ENCODE results near the gene TBC1D17.

DNA sequence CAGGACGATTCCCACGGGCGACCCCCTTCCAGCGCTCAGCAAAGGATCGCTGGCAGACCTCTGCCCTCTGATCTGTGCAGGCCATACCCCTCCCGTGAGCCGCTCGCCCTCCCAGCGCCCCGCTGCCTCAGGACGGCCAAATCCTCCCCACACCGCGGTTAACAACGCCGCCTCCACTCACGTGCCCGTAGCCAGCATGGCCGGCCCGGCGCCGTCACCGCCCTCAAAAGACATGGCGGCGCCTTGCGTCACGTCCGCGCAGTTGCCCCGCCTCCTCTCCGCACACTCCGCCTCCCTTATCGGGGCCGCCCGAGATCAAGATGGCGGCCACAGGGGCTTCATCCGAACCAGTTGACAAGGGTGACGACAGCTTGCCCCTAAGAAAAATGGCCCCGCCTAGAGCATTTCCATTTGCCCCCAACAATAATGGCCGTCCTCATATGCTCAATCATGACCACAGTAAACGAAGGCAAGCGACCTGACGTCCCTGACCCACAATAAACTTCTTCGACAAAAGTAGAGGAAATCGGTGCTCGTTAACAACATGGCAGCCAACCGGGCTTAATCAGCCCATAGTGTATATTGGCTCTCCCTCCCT is 981 bp upstream of the TBC1D17 start:
- TF ChIP-seq, protein P1, sequence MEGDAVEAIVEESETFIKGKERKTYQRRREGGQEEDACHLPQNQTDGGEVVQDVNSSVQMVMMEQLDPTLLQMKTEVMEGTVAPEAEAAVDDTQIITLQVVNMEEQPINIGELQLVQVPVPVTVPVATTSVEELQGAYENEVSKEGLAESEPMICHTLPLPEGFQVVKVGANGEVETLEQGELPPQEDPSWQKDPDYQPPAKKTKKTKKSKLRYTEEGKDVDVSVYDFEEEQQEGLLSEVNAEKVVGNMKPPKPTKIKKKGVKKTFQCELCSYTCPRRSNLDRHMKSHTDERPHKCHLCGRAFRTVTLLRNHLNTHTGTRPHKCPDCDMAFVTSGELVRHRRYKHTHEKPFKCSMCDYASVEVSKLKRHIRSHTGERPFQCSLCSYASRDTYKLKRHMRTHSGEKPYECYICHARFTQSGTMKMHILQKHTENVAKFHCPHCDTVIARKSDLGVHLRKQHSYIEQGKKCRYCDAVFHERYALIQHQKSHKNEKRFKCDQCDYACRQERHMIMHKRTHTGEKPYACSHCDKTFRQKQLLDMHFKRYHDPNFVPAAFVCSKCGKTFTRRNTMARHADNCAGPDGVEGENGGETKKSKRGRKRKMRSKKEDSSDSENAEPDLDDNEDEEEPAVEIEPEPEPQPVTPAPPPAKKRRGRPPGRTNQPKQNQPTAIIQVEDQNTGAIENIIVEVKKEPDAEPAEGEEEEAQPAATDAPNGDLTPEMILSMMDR (conservative IDR thresholded peaks at IDR 0.05) = no peak
- no peak for TF ChIP-seq EZH2 (IDR thresholded peaks at IDR 0.05; ENCODE audit: low read depth)
